Mesenchymal stem cell (in vitro differentiated cells and primary cell): ENCODE measurements around the gene HERC6.
A peak's percentile ranks its signal among the peaks of the same experiment; 100 is the strongest.
"Not testable (repeated sequence)": the region's sequence is repeated elsewhere in the genome, so short reads cannot be mapped to it uniquely, and the experiment has no call there.

ENCODE experiments used
- DNase-seq: peaks from one replicate; pipeline ENCODE4 v3.0.0-alpha.2; 2013
- H2AFZ ChIP-seq: one replicate; pipeline ENCODE4 v1.6.1; 2013; ENCODE audit warnings: low read depth, mild to moderate bottlenecking, control low read depth, inconsistent platforms, low read length, moderate library complexity
- H2AK5ac ChIP-seq: 2 replicates; pipeline ENCODE4 v1.6.1; 2013; ENCODE audit warnings: low read length, moderate library complexity, mild to moderate bottlenecking, inconsistent platforms; ENCODE audit not compliant: severe bottlenecking
- H2BK120ac ChIP-seq: one replicate; pipeline ENCODE4 v1.6.1; 2013; ENCODE audit warnings: low read depth, mild to moderate bottlenecking, inconsistent platforms, low read length, moderate library complexity
- H2BK12ac ChIP-seq, 2 experiments: one replicate each; pipeline ENCODE4 v1.6.1; 2013; ENCODE audit warnings: inconsistent platforms in 2 of 2, low read length in 2 of 2, mild to moderate bottlenecking in 2 of 2, moderate library complexity in 2 of 2, control low read depth in 1 of 2
- H2BK15ac ChIP-seq: one replicate; pipeline ENCODE4 v1.6.1; 2013; ENCODE audit warnings: mild to moderate bottlenecking, low read depth, inconsistent platforms; ENCODE audit not compliant: poor library complexity, severe bottlenecking
- H2BK5ac ChIP-seq: 2 replicates; pipeline ENCODE4 v1.6.1; 2013; ENCODE audit warnings: low read depth, mild to moderate bottlenecking, low read length, control low read depth, inconsistent platforms; ENCODE audit not compliant: poor library complexity, severe bottlenecking
- H3K14ac ChIP-seq, 2 experiments: one replicate each; pipeline ENCODE4 v1.6.1; 2013; ENCODE audit warnings: inconsistent platforms in 2 of 2, low read length in 2 of 2, control low read depth in 1 of 2, mild to moderate bottlenecking in 1 of 2, moderate library complexity in 1 of 2
- H3K18ac ChIP-seq, 2 experiments: one replicate each; pipeline ENCODE4 v1.6.1; 2013; ENCODE audit warnings: inconsistent platforms in 2 of 2, low read length in 2 of 2, control low read depth in 1 of 2, low read depth in 1 of 2, mild to moderate bottlenecking in 1 of 2
- H3K23ac ChIP-seq, 2 experiments: one replicate each; pipeline ENCODE4 v1.6.1; 2013; ENCODE audit warnings: inconsistent platforms in 2 of 2, low read length in 2 of 2, mild to moderate bottlenecking in 2 of 2, moderate library complexity in 2 of 2, control low read depth in 1 of 2
- H3K27ac ChIP-seq: 2 replicates; pipeline ENCODE4 v1.5.1; 2013; ENCODE audit warnings: mild to moderate bottlenecking, moderate library complexity, low read length, control low read depth, inconsistent platforms; ENCODE audit not compliant: poor library complexity, severe bottlenecking
- H3K27me3 ChIP-seq, 2 experiments: 2 replicates each; pipeline versions ENCODE4 v1.6.1 to v1.7.0; 2013; ENCODE audit warnings: low read length in 2 of 2, mild to moderate bottlenecking in 2 of 2, moderate library complexity in 2 of 2, control low read depth in 1 of 2, inconsistent platforms in 1 of 2; ENCODE audit not compliant: control insufficient read depth in 1 of 2, insufficient read depth in 1 of 2
- H3K36me3 ChIP-seq, 2 experiments: 2 replicates each; pipeline versions ENCODE4 v1.6.1 to v1.7.0; 2013; ENCODE audit warnings: low read length in 2 of 2, control low read depth in 1 of 2, inconsistent platforms in 1 of 2, low read depth in 1 of 2, mild to moderate bottlenecking in 1 of 2; ENCODE audit not compliant: insufficient read depth in 2 of 2, control insufficient read depth in 1 of 2
- H3K4ac ChIP-seq, 2 experiments: one replicate each; pipeline ENCODE4 v1.6.1; 2013; ENCODE audit warnings: inconsistent platforms in 2 of 2, low read length in 2 of 2, mild to moderate bottlenecking in 2 of 2, moderate library complexity in 2 of 2, control low read depth in 1 of 2, low read depth in 1 of 2
- H3K4me1 ChIP-seq: 2 replicates; pipeline ENCODE4 v1.6.1; 2013; ENCODE audit warnings: low read depth, low read length, control low read depth; ENCODE audit not compliant: control insufficient read depth, insufficient read depth
- H3K4me2 ChIP-seq: 2 replicates; pipeline ENCODE4 v1.6.1; 2013; ENCODE audit warnings: low read length, mild to moderate bottlenecking, inconsistent platforms; ENCODE audit not compliant: poor library complexity, severe bottlenecking
- H3K4me3 ChIP-seq, 2 experiments: 2 replicates each; pipeline versions ENCODE4 v1.5.1 to v1.7.0; 2013; ENCODE audit warnings: low read length in 2 of 2, mild to moderate bottlenecking in 2 of 2, control low read depth in 1 of 2, low read depth in 1 of 2; ENCODE audit not compliant: insufficient read depth in 1 of 2
- H3K79me1 ChIP-seq: replicated peaks from 2 replicates; pipeline ENCODE4 v1.6.1; 2013; ENCODE audit warnings: mild to moderate bottlenecking, control low read depth, low read length, inconsistent platforms; ENCODE audit not compliant: poor library complexity, severe bottlenecking
- H3K9ac ChIP-seq: 2 replicates; pipeline ENCODE4 v1.7.0; 2013; ENCODE audit warnings: mild to moderate bottlenecking, low read length, moderate library complexity
- H3K9me3 ChIP-seq: 2 replicates; pipeline ENCODE4 v1.7.0; 2013; ENCODE audit warnings: mild to moderate bottlenecking, low read length; ENCODE audit not compliant: control insufficient read depth
- H4K8ac ChIP-seq: one replicate; pipeline ENCODE4 v1.6.1; 2013; ENCODE audit warnings: inconsistent platforms, mild to moderate bottlenecking, low read length, moderate library complexity
- H4K91ac ChIP-seq: one replicate; pipeline ENCODE4 v1.6.1; 2013; ENCODE audit warnings: mild to moderate bottlenecking, low read length, inconsistent platforms
- WGBS: methylation state at CpG from one replicate; pipeline ENCODE4 v1.1.7; 2013; ENCODE audit warnings: mixed read lengths; 5-methylcytosine and 5-hydroxymethylcytosine counted together

Gene HERC6

DNA sequence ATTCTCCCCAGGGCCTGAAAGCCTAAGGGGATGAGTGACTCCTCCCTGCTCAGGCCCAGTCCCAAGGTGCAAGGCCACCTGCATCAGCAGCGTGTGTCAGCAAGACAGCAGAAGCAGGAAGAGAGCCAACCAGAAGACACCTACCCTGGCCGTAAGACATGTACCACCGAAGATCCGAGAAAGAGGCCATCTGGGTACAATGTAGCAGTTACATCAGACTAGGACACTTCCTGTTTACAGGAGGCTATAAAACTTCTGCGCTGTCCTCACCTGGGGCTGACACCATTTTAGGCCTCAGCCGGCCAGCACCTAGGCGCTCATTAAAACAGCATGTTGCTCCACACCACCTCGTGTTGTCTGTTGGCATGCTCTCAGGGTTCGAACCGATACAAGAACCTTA lies 19.1 kb upstream of the HERC6 start:
- H3K27me3 ChIP-seq = no peaks in the 10 kb centered on the region
- H3K36me3 ChIP-seq = no peaks in the 10 kb centered on the region
- no peak overlapping the region for H3K18ac ChIP-seq
- H2AFZ ChIP-seq = no peak overlapping the region
- H3K23ac ChIP-seq = no peak overlapping the region
- H4K91ac ChIP-seq = no peak overlapping the region
- DNase-seq = no peak
- no peak overlapping the region for H2BK12ac ChIP-seq
- 93% methylated on average over 10 of the region's 10 CpGs for WGBS
- no peak overlapping the region for H3K9ac ChIP-seq
- no peak overlapping the region for H3K4ac ChIP-seq
- H3K27ac ChIP-seq = no peak overlapping the region
- H3K14ac ChIP-seq = no peak overlapping the region
- no peak overlapping the region for H3K4me2 ChIP-seq
- H3K79me1 ChIP-seq = no peaks in the 10 kb centered on the region
- H3K9me3 ChIP-seq = peaks cover 11% of the 10 kb centered on the region
- no peak overlapping the region for H4K8ac ChIP-seq
- H2BK120ac ChIP-seq = no peak overlapping the region
- H2AK5ac ChIP-seq = no peak overlapping the region
- no peak overlapping the region for H2BK15ac ChIP-seq
- no peaks in the 10 kb centered on the region for H3K4me1 ChIP-seq
- no peak overlapping the region for H3K4me3 ChIP-seq
- no peak overlapping the region for H2BK5ac ChIP-seq

DNA sequence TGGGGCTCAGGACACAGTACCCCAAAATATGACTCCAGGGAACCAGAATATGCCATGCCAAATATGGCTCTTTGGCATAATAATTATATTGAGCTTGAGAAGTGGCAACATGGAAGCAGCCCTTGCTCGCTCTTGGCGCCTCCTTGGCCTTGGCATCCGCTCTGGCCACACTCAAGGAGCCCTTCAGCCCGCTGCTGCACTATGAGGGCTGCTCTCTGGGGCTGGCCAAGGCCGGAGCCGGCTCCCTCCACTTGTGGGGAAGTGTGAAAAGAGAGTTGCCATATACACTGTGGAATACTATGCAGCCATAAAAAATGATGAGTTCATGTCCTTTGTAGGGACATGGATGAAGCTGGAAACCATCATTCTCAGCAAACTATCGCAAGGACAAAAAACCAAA lies 18.4 kb upstream of the HERC6 start:
- Histone ChIP-seq H3K4me2 (no peak overlapping the region), H3K23ac (no peak overlapping the region), H3K4me3 (no peak overlapping the region), H3K14ac (no peak overlapping the region), H3K9ac (no peak overlapping the region), H3K36me3 (no peaks in the 10 kb centered on the region), H3K4me1 (no peaks in the 10 kb centered on the region), H3K79me1 (no peaks in the 10 kb centered on the region), H2BK120ac (no peak overlapping the region), H3K4ac (no peak overlapping the region), H4K91ac (no peak overlapping the region), H3K18ac (peak overlapping the region in 1 of 2 experiments; percentile 30), H2BK5ac (no peak overlapping the region), H2BK15ac (no peak overlapping the region), H2BK12ac (no peak overlapping the region), H3K27me3 (no peaks in the 10 kb centered on the region), H2AK5ac (no peak overlapping the region), H2AFZ (no peak overlapping the region), H3K27ac (no peak overlapping the region), H4K8ac (no peak overlapping the region), H3K9me3 (peaks cover 12% of the 10 kb centered on the region)
- DNase-seq = no peak
- WGBS = over 99% methylated on average over 4 of the region's 7 CpGs

DNA sequence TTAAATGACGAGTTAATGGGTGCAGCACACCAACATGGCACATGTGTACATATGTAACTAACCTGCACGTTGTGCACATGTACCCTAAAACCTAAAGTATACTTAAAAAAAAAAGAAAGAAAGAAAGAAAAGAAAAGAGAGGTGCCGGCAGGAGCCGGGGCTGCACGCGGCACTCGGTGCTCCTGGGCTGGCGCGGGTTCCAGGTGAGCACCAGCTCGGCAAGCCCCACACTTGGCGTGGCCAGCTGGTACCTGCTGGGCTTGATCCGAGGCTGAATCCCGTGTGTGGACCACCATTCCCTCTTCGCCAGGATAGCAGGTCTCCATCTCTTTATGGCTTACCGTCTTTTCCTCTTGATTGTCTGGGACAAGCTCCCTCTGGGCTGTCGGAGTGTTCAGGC lies 17.9 kb upstream of the HERC6 start:
- H3K27me3 ChIP-seq = no peaks in the 10 kb centered on the region
- no peak overlapping the region for H3K23ac ChIP-seq
- no peak overlapping the region for H3K4ac ChIP-seq
- no peak overlapping the region for H3K14ac ChIP-seq
- no peak overlapping the region for H4K8ac ChIP-seq
- H2BK15ac ChIP-seq = no peak overlapping the region
- H3K4me1 ChIP-seq = no peaks in the 10 kb centered on the region
- H4K91ac ChIP-seq = no peak overlapping the region
- no peak overlapping the region for H2BK12ac ChIP-seq
- no peak overlapping the region for H2AK5ac ChIP-seq
- no peaks in the 10 kb centered on the region for H3K36me3 ChIP-seq
- H3K27ac ChIP-seq = no peak overlapping the region
- H2BK5ac ChIP-seq = no peak overlapping the region
- no peak for DNase-seq
- H3K4me3 ChIP-seq = no peak overlapping the region
- no peak overlapping the region for H2AFZ ChIP-seq
- no peaks in the 10 kb centered on the region for H3K79me1 ChIP-seq
- H3K4me2 ChIP-seq = no peak overlapping the region
- H2BK120ac ChIP-seq = no peak overlapping the region
- H3K9me3 ChIP-seq = peaks cover 12% of the 10 kb centered on the region
- H3K18ac ChIP-seq = no peak overlapping the region
- no peak overlapping the region for H3K9ac ChIP-seq
- whole genome bisulfite sequencing = 97% methylated on average over 14 of the region's 16 CpGs

DNA sequence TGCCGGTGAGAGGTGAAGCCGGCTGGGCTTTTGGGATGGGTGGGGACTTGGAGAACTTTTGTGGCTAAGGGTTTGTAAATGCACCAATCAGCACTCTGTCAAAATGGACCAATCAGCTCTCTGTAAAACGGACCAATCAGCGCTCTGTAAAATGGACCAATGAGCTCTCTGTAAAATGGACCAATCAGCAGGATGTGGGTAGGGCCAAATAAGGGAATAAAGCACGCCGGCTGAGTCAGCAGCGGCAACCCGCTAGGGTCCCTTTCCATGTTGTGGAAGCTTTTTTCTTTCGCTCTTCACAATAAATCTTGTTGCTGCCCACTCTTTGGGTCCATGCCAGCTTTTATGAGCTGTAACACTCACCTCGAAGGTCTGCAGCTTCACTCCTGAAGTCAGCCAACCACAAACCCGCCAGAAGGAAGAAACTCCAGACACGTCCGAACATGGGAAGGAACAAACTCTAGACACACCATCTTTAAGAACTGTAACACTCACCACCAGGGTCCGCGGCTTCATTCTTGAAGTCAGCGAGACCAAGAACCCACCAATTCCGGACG lies 17.4 kb upstream of the HERC6 start:
- H2BK15ac ChIP-seq, H2AK5ac ChIP-seq, H3K36me3 ChIP-seq, H2BK12ac ChIP-seq, H3K23ac ChIP-seq, H3K4me3 ChIP-seq, H4K91ac ChIP-seq, H2AFZ ChIP-seq, H3K79me1 ChIP-seq, H4K8ac ChIP-seq, H3K18ac ChIP-seq, H3K27ac ChIP-seq, H3K4me1 ChIP-seq, H3K9ac ChIP-seq, H3K14ac ChIP-seq, H3K4me2 ChIP-seq, H2BK120ac ChIP-seq, DNase-seq, H3K27me3 ChIP-seq, H3K4ac ChIP-seq, H2BK5ac ChIP-seq: not testable (repeated sequence)
- peaks cover 12% of the 10 kb centered on the region for H3K9me3 ChIP-seq
- 96% methylated on average over 16 of the region's 18 CpGs for WGBS
